H1 (cell line): ENCODE results near the gene HS6ST2. TPM values are rescaled to one million over a fixed set of nuclear protein-coding genes. Genes with fewer than 3 reads are reported as not detected.

Experiments
- CTCF ChIA-PET: fragments of 300-600 bp; sonication (Branson Sonifier 250); formaldehyde crosslinking; loops from one replicate; lab custom pipeline; 2021; ENCODE audit not compliant: partially characterized antibody; lab: Charles Lee
- POLR2A ChIA-PET: fragments of 300-600 bp; sonication (Branson Sonifier 250); formaldehyde crosslinking; loops from one replicate; lab custom pipeline; 2021; ENCODE audit warnings: inconsistent platforms; ENCODE audit not compliant: partially characterized antibody; lab: Charles Lee
- DNase-seq, 2 experiments: peaks; one replicate each; pipeline versions ENCODE4 v3.0.0 to v3.0.0-alpha.2; 2010 to 2022; ENCODE audit warnings: low spot score in 2 of 2, low read depth in 1 of 2, mixed read lengths in 1 of 2
- FAIRE-seq: peaks from 2 replicates; lab custom pipeline; 2011; peaks lifted over from hg19 to GRCh38; lab: Jason Lieb, UNC
- H2AFZ ChIP-seq: 2 replicates; pipeline ENCODE4 v1.8.1; 2012; ENCODE audit warnings: low read length, inconsistent platforms
- H2AK5ac ChIP-seq: 2 replicates; pipeline ENCODE4 v1.6.1; 2013; ENCODE audit warnings: low read depth, low read length
- H2BK120ac ChIP-seq: replicated peaks from 2 replicates; pipeline ENCODE3; 2013; ENCODE audit warnings: low read depth, low read length, inconsistent platforms
- H2BK12ac ChIP-seq: 2 replicates; pipeline ENCODE4 v1.6.1; 2013; ENCODE audit warnings: low read depth, low read length
- H2BK15ac ChIP-seq: 2 replicates; pipeline ENCODE4 v1.6.1; 2013; ENCODE audit warnings: low read length
- H2BK20ac ChIP-seq: 2 replicates; pipeline ENCODE4 v1.6.1; 2013; ENCODE audit warnings: low read length
- H2BK5ac ChIP-seq: 2 replicates; pipeline ENCODE4 v1.6.1; 2013; ENCODE audit warnings: low read depth, low read length
- H3K14ac ChIP-seq: 2 replicates; pipeline ENCODE4 v1.6.1; 2013; ENCODE audit warnings: inconsistent platforms; ENCODE audit not compliant: insufficient read length
- H3K18ac ChIP-seq: 2 replicates; pipeline ENCODE4 v1.6.1; 2013; ENCODE audit warnings: low read length; ENCODE audit errors: extremely low read depth
- H3K23ac ChIP-seq: 2 replicates; pipeline ENCODE4 v1.6.1; 2013; ENCODE audit warnings: inconsistent platforms; ENCODE audit not compliant: insufficient read length
- H3K23me2 ChIP-seq: 2 replicates; pipeline ENCODE4 v1.6.1; 2013; ENCODE audit warnings: low read depth, low read length
- H3K27ac ChIP-seq: 2 replicates; pipeline ENCODE4 v1.6.1; 2011; ENCODE audit warnings: low read depth, low read length, inconsistent platforms
- H3K27me3 ChIP-seq, 4 experiments: replicated peaks in 1 of 4; 1 replicate in 1 of 4; 2 replicates in 3 of 4; pipeline versions ENCODE4 v1.6.1 to v1.8.1; 2011 to 2013; ENCODE audit warnings: low read length in 3 of 4, mild to moderate bottlenecking in 3 of 4, inconsistent platforms in 2 of 4, mixed read lengths in 2 of 4, moderate library complexity in 1 of 4; ENCODE audit not compliant: control insufficient read depth in 3 of 4, insufficient read depth in 3 of 4; ENCODE audit errors: extremely low read depth in 1 of 4
- H3K36me3 ChIP-seq, 4 experiments: 2 replicates each; pipeline versions ENCODE4 v1.6.1 to v1.8.1; 2011 to 2013; ENCODE audit warnings: mild to moderate bottlenecking in 4 of 4, low read length in 3 of 4, moderate library complexity in 2 of 4, control low read depth in 1 of 4, inconsistent platforms in 1 of 4; ENCODE audit not compliant: insufficient read depth in 4 of 4, control insufficient read depth in 2 of 4
- H3K4ac ChIP-seq: replicated peaks from 2 replicates; pipeline ENCODE3; 2013; ENCODE audit warnings: low read length, low read depth, mixed read lengths, inconsistent platforms; ENCODE audit not compliant: insufficient read length
- H3K4me1 ChIP-seq, 4 experiments: replicated peaks in 1 of 4; 1 replicate in 1 of 4; 2 replicates in 3 of 4; pipeline versions ENCODE4 v1.6.1 to v1.8.1; 2011 to 2013; ENCODE audit warnings: low read length in 3 of 4, inconsistent platforms in 2 of 4, mixed read lengths in 1 of 4; ENCODE audit not compliant: insufficient read depth in 4 of 4, control insufficient read depth in 3 of 4
- H3K4me2 ChIP-seq, 2 experiments: 2 replicates each; pipeline versions ENCODE4 v1.6.1 to v1.8.1; 2011 to 2013; ENCODE audit warnings: low read depth in 2 of 2, low read length in 2 of 2, control low read depth in 1 of 2, inconsistent platforms in 1 of 2, mild to moderate bottlenecking in 1 of 2; ENCODE audit not compliant: insufficient read depth in 1 of 2
- H3K4me3 ChIP-seq, 4 experiments: fragments of 200-600, 300-600 bp in 1 of 4; sonication (generic), shearing (Covaris generic), sonication (Bioruptor Twin) in 1 of 4; 2 replicates each; pipeline versions ENCODE4 v1.5.1 to v1.8.1; 2011 to 2016; ENCODE audit warnings: low read length in 4 of 4, low read depth in 3 of 4, control low read depth in 2 of 4, inconsistent platforms in 2 of 4, mild to moderate bottlenecking in 2 of 4, mixed read lengths in 1 of 4, moderate library complexity in 1 of 4; ENCODE audit not compliant: insufficient read depth in 2 of 4; ENCODE audit errors: extremely low read depth in 1 of 4
- H3K56ac ChIP-seq: replicated peaks from 2 replicates; pipeline ENCODE3; 2013; ENCODE audit warnings: low read depth, mild to moderate bottlenecking, mixed read lengths, low read length, inconsistent platforms; ENCODE audit not compliant: insufficient read length
- H3K79me1 ChIP-seq: 2 replicates; pipeline ENCODE4 v1.6.1; 2013; ENCODE audit warnings: low read depth, low read length, control low read depth
- H3K79me2 ChIP-seq, 2 experiments: 2 replicates each; pipeline versions ENCODE4 v1.6.1 to v1.8.1; 2012 to 2013; ENCODE audit warnings: low read length in 2 of 2, mild to moderate bottlenecking in 2 of 2, inconsistent platforms in 1 of 2; ENCODE audit not compliant: insufficient read depth in 2 of 2, control insufficient read depth in 1 of 2
- H3K9ac ChIP-seq, 4 experiments: replicated peaks in 1 of 4; 1 replicate in 1 of 4; 2 replicates in 3 of 4; pipeline versions ENCODE4 v1.6.1 to v1.8.1; 2011 to 2013; ENCODE audit warnings: low read depth in 3 of 4, low read length in 3 of 4, control low read depth in 2 of 4, mild to moderate bottlenecking in 2 of 4, moderate library complexity in 2 of 4, inconsistent platforms in 1 of 4; ENCODE audit errors: extremely low read depth in 1 of 4
- H3K9me3 ChIP-seq, 2 experiments: 2 replicates each; pipeline versions ENCODE4 v1.6.1 to v1.8.1; 2012 to 2013; ENCODE audit warnings: mild to moderate bottlenecking in 2 of 2, moderate library complexity in 2 of 2, control low read depth in 1 of 2, inconsistent platforms in 1 of 2, low read depth in 1 of 2, low read length in 1 of 2, mixed read lengths in 1 of 2; ENCODE audit not compliant: insufficient read depth in 2 of 2
- H4K20me1 ChIP-seq, 2 experiments: replicated peaks in 1 of 2; 2 replicates each; pipeline versions ENCODE3 to v1.8.1; 2011 to 2013; ENCODE audit warnings: inconsistent platforms in 2 of 2, low read length in 2 of 2, mild to moderate bottlenecking in 1 of 2; ENCODE audit not compliant: insufficient read depth in 2 of 2, control insufficient read depth in 1 of 2
- H4K5ac ChIP-seq: 2 replicates; pipeline ENCODE4 v1.6.1; 2013; ENCODE audit warnings: low read length, low read depth, mixed read lengths, inconsistent platforms; ENCODE audit not compliant: insufficient read length
- H4K8ac ChIP-seq: 2 replicates; pipeline ENCODE4 v1.8.0; 2013; ENCODE audit warnings: mild to moderate bottlenecking, moderate library complexity, low read length, inconsistent platforms; ENCODE audit not compliant: insufficient read depth; ENCODE audit errors: extremely low read depth
- H4K91ac ChIP-seq: replicated peaks from 2 replicates; pipeline ENCODE3; 2013; ENCODE audit warnings: low read length, mixed read lengths, inconsistent platforms; ENCODE audit not compliant: insufficient read length
- BACH1 ChIP-seq: IDR thresholded peaks from 2 replicates; pipeline ENCODE4 v1.6.1; 2012; ENCODE audit warnings: low read length, improper control_type of control experiment
- BRCA1 ChIP-seq: IDR thresholded peaks from 2 replicates; pipeline ENCODE4 v1.6.1; 2012; ENCODE audit warnings: low read depth, low read length, improper control_type of control experiment
- EZH2 ChIP-seq: fragments of 200-600 bp; sonication (generic); IDR thresholded peaks from 2 replicates; pipeline ENCODE4 v1.7.1; 2012; ENCODE audit warnings: low read depth, mild to moderate bottlenecking, moderate library complexity, low read length, inconsistent platforms; ENCODE audit not compliant: severe bottlenecking
- GABPA ChIP-seq: IDR thresholded peaks from 2 replicates; pipeline ENCODE4 v1.6.1; 2011; ENCODE audit warnings: mild to moderate bottlenecking, low read length, moderate library complexity, borderline replicate concordance; ENCODE audit not compliant: insufficient read depth
- NANOG ChIP-seq: IDR thresholded peaks from 2 replicates; pipeline ENCODE4 v1.6.1; 2011; ENCODE audit warnings: low read length, low read depth, mild to moderate bottlenecking, inconsistent platforms; ENCODE audit not compliant: insufficient read depth, poor library complexity, severe bottlenecking
- PHF8 ChIP-seq: fragments of 200-600 bp; sonication (generic); conservative IDR thresholded peaks from 2 replicates; pipeline ENCODE4 v1.7.1; 2012; ENCODE audit warnings: low read depth, mild to moderate bottlenecking, inconsistent platforms, low read length, moderate library complexity
- RFX5 ChIP-seq: IDR thresholded peaks from 2 replicates; pipeline ENCODE4 v1.6.1; 2011; ENCODE audit warnings: low read depth, low read length, improper control_type of control experiment, borderline replicate concordance
- SIN3A ChIP-seq, 2 experiments: IDR thresholded peaks in 1 of 2; conservative IDR thresholded peaks in 1 of 2; 2 replicates each; pipeline ENCODE4 v1.6.1; 2011 to 2012; ENCODE audit warnings: low read length in 2 of 2, improper control_type of control experiment in 1 of 2, low read depth in 1 of 2, mild to moderate bottlenecking in 1 of 2
- SIRT6 ChIP-seq: IDR thresholded peaks from one replicate; pipeline ENCODE4 v1.7.1; 2012; ENCODE audit warnings: low read length, inconsistent platforms
- SIX5 ChIP-seq: IDR thresholded peaks from 2 replicates; pipeline ENCODE4 v1.6.1; 2011; ENCODE audit warnings: mild to moderate bottlenecking, low read depth, low read length
- SP4 ChIP-seq: IDR thresholded peaks from 2 replicates; pipeline ENCODE4 v1.6.1; 2012; ENCODE audit warnings: low read length, inconsistent platforms
- TAF1 ChIP-seq: IDR thresholded peaks from 2 replicates; pipeline ENCODE4 v1.6.1; 2011; ENCODE audit warnings: mild to moderate bottlenecking, low read depth, low read length
- WGBS, 2 experiments: shearing (Covaris generic) in 1 of 2; methylation state at CpG; one replicate each; pipeline versions ENCODE4 v1.1.6 to v1.1.7; 2013 to 2015; ENCODE audit warnings: low lambda C conversion rate in 2 of 2, mixed read lengths in 2 of 2, inconsistent platforms in 1 of 2, low coverage in 1 of 2, missing lambda C conversion rate in 1 of 2; ENCODE audit not compliant: insufficient replicate concordance in 2 of 2, insufficient coverage in 1 of 2, insufficient read length in 1 of 2; ENCODE audit errors: extremely low coverage in 1 of 2, missing lambda C conversion rate in 1 of 2; 5-methylcytosine and 5-hydroxymethylcytosine counted together
- polyA plus RNA-seq, 7 experiments: library from polyadenylated mRNA; depleted of rRNA in 3 of 7; stranded (reverse) in 5 of 7; unstranded in 2 of 7; fragments of >200 nt in 5 of 7; fragments of 200-250 nt in 2 of 7; gene quantifications; 1 replicate in 5 of 7; 2 replicates in 1 of 7; 4 replicates in 1 of 7; pipeline versions ENCODE4 v1.2.1 to v1.2.3, GENCODE V29; 2011 to 2013; ENCODE audit warnings: missing spikeins in 2 of 7, mixed read lengths in 2 of 7
- total RNA-seq: library from RNA; stranded (reverse); fragmentation: NEBNext Ultra II Directional; extraction: Animal tissue kit (Norgen Biotek cat#: 25700); gene quantifications from 2 replicates; pipeline ENCODE4 v1.2.1, GENCODE V29; 2021

The HS6ST2 gene
- total and polyA plus RNA-seq, 2 of the 8 experiments (the other 6 are each of a cell fraction or from before 2014, with no cell fraction given), result 3.9 TPM

DNA sequence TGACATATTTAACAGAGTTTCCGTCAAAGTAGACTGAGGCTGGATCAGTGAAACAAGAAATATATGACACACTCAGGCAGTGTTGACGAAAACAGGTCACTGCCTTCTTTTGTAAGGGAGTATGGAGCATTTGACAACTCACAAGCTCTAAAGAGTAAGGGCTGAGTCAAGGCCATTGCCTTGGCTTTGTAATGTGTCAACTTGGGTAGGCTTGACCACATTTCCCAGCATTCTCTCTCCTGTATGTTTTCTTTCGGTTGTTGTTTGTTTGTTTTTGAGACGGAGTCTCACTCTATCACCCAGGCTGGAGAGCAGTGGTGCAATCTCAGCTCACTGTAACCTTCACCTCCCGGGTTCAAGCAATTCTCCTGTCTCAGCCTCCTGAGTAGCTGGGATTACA is 344.6 kb downstream of the HS6ST2 start:
- no peak for TF ChIP-seq SP4
- no peak for TF ChIP-seq TAF1
- no peak for TF ChIP-seq NANOG
- no peak for TF ChIP-seq SIN3A (conservative IDR thresholded peaks at IDR 0.05 in 1 of 2, IDR thresholded peaks at IDR 0.05 in 1 of 2; ENCODE audit: low read depth in 1 of 2, low read length in 2 of 2)
- TF ChIP-seq SIRT6, result no peak
- no peak for TF ChIP-seq RFX5
- no peak for TF ChIP-seq GABPA
- TF ChIP-seq BRCA1, result no peak
- TF ChIP-seq EZH2, result no peak
- no peak for TF ChIP-seq BACH1
- no peak for TF ChIP-seq SIX5
- TF ChIP-seq PHF8, result no peak
- FAIRE-seq, result no peak

More for the DNA sequence above, 344.6 kb downstream of the HS6ST2 start:
- no peak overlapping the region for H2AFZ ChIP-seq
- no peaks in the 10 kb centered on the region for H4K20me1 ChIP-seq
- no peak overlapping the region for H2BK120ac ChIP-seq
- CTCF ChIA-PET, result interaction anchor here (0.6 to 5.1 kb wide), 42 partner anchors 8 to 786 kb away, joined by 3 to 33 read pairs (median 5); partner anchors contain the start of gene RAP2C
- no peak overlapping the region for H2BK12ac ChIP-seq
- H3K4ac ChIP-seq, result no peak overlapping the region
- no peak overlapping the region for H3K4me2 ChIP-seq
- H3K79me2 ChIP-seq, result no peaks in the 10 kb centered on the region
- no peak overlapping the region for H2BK5ac ChIP-seq
- no peak overlapping the region for H3K9ac ChIP-seq
- H3K36me3 ChIP-seq, result no peaks in the 10 kb centered on the region
- H4K5ac ChIP-seq, result no peak overlapping the region
- no peak overlapping the region for H3K14ac ChIP-seq
- no peak overlapping the region for H3K18ac ChIP-seq
- H3K23me2 ChIP-seq, result no peaks in the 10 kb centered on the region
- 84% methylated on average over 5 of the region's 5 CpGs; no CpG with 5 or more reads in 1 of the 2 experiments for WGBS, 2 experiments
- POLR2A ChIA-PET, result interaction anchor here (0.6 kb wide), 1 partner anchor 785 kb away, joined by 3 read pairs; no protein-coding TSS in a partner anchor
- no peak overlapping the region for H3K27ac ChIP-seq
- H3K23ac ChIP-seq, result no peak overlapping the region
- no peaks in the 10 kb centered on the region for H3K79me1 ChIP-seq
- H4K8ac ChIP-seq, result no peak overlapping the region
- H3K9me3 ChIP-seq, result no peaks in the 10 kb centered on the region
- H2BK15ac ChIP-seq, result no peak overlapping the region
- H3K4me3 ChIP-seq, result no peak overlapping the region
- no peak overlapping the region for H4K91ac ChIP-seq
- H3K27me3 ChIP-seq, result no peaks in the 10 kb centered on the region
- no peak for DNase-seq
- H3K56ac ChIP-seq, result no peak overlapping the region
- H3K4me1 ChIP-seq, result no peaks in the 10 kb centered on the region
- no peak overlapping the region for H2AK5ac ChIP-seq
- no peak overlapping the region for H2BK20ac ChIP-seq
